Superior temporal gyrus (tissue), 1 donor: ENCODE measurements around the gene KLK12.
"Not testable (repeated sequence)": the region's sequence is repeated elsewhere in the genome, so short reads cannot be mapped to it uniquely, and the experiment has no call there.

Experiments
- DNase-seq: peaks from one replicate; pipeline ENCODE4 v3.0.0-alpha.2; 2016; ENCODE audit errors: extremely low spot score

Gene KLK12

DNA sequence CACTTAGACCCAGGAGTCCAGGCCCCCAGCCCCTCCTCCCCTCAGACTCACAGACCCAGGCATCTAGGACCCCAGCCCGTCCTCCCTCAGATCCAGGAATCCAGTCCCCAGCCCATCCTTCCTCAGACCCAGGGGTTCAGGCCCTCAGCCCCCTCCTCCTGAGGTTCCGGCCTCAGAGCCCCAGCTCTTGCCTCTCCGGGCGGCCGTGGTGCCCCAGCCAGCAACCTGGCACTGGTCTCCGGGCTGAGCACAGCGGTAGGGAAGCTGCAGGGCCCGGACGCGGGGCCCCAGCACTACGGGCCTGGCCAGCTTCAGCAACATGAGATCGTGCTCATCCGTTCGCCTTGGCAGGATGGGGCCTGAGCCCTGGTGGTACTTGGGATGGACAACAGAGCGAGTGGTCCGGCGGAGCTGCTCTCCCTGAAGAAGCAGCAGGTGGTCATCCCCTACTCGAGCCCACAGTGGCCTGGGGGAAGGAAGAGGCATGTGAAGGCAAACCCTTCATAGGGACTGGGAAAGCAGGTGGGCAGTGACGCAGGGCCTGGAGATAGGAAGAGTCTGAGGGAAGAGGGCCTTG, 19.0 kb downstream of the KLK12 start:
- no peak for DNase-seq

DNA sequence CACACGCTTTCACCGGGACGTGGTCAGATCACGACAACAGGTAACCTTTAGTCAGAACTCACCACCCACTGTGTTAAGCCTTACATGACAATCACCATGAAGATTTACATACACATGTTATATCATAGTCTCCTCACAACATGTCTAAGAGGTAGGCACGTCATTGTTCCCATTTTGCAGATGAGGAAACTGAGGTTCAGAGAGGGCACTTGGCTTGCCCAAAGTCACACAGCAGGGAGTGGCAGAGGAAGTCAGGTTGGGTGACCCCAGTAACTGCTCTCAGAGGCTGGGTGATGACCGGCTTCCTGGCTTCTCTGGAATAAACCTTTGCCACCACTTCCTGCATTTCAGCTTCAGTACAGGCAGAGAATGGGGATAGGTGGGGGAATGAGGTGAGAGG, 20.6 kb downstream of the KLK12 start:
- DNase-seq: no peak

DNA sequence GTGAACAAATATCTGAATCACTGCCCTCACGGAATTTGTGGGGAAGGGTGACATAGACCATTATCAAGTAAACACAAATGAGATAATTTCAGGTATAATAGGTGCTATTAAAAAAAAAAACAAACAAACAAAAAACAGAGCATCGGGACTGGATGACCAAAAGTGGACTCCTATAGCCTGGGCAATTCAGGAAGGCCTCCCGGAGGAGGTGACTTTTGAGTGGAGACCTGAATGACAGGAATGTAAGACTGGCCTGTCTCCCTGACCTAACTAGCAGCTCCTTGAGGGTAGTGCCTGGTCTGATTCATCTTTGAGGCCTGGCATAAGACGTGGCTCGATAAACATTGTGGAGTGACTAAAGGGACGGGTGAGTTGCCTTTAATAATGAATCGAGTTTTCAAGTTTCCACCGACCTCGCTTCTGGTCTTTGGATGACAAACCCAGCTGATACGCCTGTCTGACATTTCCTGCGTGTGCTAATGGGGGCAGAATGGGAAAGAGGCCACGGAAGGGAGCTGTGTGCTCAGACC, 22.1 kb downstream of the KLK12 start:
- DNase-seq: no peak

DNA sequence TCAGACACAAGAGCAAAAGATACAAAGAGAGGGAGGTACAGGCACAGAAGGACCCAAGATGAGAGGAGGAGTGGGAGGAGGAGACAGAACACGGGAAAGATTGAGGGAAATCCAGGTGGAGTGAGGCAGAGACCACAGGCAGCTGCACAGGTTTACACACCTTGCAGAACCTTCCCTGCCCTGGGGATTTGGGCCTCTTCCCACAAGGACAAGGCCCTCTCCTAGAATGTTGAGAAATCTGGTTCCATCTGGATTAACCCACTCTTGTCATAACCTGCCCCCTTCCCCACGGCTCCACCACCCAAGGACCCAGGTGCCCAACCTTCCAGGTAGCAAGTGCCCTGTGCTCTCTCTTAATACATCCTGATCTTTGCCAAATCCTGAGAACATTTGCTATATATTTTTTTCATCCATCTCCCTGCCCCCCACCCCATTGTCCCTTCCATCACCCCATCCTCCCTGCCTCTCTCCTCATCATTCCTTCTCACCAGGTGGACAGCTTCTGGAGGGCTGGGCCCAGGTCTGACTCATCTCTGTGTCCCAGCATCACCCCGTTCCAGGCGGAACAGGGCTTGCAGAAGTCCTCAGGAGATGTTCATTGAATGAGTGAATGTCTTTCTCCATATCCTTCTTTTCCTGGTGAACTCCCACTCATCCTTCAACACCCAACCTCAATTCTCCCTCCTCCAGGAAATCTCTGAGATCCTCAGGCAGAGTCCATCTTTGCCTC, 24.6 kb downstream of the KLK12 start:
- DNase-seq: no peak

DNA sequence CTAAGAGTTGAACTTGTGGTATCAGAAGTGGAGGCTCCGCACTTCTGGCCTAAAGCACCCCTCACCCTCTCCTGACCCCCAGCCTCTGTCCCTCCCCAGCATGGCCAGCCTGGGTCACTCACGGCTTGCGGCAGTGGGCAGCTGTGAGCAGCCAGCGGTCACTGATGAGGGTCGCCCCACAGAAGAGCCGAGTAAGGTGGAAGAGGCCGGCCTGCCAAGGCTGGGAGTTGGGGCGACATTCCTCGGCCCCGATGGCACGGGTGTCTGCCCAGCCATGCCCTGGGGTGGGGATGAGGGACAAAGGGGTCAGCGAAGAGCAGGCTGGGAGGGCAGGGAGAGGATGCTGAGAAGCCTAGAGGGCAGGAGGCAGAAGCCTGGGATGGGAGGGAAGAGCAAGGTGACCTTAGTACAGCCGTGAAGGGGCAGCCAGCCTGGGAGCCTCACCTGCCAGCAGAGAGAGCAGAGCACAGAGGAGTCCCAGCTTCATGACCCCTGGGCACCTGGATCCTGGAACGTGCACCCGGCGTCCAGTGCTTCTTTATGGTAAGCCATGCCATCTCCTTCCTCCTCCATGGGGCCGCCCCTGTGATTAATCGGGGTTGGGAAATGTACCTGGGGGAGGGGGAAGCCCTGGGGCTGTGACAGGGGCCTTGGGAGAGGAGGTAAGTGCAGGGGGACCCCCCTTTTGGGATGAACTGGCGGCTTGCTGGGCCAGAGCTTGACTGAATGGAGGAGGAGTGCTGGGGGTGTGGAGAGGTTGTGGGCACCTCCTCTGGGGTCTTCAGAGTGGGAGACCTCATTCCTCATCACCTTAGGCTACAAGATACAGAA, 25.5 kb downstream of the KLK12 start:
- DNase-seq: no peak

DNA sequence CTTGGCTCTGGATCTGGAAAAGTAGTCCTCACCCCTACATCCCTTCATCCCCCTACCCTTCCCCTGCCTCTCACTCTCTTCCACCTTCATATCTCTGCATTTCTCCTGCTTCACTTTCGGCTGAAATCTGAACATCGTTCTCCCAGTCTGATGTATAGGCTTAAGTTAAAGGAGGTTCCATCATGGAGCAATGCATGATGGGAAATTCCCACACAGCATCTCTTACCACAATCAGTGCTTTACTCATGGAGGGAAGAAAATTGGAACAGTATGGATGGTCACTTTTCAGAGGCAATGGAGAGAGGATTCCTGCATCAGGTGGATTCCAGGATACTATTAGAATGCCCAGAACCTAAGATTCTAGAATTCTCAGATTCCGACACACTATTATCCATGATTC, 27.3 kb downstream of the KLK12 start:
- DNase-seq: no peak

DNA sequence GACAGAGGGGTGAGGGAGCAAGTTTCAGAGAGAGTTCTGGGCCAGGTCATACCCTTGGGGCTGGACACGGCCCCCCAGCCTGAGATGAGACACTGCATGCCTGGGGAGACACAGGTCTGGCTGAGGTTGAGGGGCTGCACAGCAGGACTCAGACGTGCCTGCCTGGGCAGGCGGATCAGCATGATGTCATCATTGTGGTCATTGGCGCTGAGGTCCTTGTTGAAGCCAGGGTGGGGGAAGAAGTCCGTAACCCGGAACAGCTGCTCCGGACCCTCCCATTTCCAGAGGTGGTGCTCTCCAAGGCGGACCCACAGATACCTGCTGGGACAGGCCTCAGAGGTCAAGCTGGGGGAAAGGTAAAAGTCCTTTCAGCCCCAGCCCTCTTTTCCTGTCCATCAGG, 28.4 kb downstream of the KLK12 start:
- DNase-seq: no peak

DNA sequence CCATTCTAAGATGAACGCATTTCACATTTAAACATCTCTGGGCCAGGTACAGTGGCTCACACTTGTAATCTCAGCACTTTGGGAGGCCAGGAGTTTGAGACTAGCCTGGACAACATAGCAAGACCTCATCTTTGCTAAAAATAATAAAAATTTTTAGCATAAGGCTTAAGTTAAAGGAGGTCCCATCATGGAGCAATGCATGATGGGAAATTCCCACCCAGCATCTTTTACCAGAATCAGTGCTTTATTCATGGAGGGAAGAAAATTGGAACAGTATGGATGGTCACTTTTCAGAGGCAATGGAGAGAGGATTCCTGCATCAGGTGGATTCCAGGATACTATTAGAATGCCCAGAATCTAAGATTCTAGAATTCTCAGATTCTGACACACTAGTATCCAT, 29.6 kb downstream of the KLK12 start:
- no peak for DNase-seq

DNA sequence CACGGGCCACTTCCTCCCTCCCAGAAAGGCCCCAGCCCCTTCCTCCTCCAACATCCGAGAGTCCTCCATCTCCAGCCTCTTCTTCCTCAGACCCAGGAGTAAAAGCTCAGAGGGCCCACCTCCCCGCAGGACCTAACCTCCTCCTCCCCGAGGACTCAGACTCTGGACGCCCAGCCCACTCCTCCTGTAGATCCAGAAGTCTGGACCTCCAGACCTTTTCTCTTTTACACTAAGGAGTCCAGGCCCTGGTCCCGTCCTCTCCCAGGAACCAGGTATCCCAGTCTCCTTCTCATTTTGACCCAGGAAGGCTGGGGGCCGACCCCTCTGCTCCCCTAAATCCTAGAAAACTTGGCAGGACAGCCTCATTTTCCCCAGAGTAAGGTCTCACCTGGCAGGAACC, 31.5 kb downstream of the KLK12 start:
- DNase-seq: no peak

DNA sequence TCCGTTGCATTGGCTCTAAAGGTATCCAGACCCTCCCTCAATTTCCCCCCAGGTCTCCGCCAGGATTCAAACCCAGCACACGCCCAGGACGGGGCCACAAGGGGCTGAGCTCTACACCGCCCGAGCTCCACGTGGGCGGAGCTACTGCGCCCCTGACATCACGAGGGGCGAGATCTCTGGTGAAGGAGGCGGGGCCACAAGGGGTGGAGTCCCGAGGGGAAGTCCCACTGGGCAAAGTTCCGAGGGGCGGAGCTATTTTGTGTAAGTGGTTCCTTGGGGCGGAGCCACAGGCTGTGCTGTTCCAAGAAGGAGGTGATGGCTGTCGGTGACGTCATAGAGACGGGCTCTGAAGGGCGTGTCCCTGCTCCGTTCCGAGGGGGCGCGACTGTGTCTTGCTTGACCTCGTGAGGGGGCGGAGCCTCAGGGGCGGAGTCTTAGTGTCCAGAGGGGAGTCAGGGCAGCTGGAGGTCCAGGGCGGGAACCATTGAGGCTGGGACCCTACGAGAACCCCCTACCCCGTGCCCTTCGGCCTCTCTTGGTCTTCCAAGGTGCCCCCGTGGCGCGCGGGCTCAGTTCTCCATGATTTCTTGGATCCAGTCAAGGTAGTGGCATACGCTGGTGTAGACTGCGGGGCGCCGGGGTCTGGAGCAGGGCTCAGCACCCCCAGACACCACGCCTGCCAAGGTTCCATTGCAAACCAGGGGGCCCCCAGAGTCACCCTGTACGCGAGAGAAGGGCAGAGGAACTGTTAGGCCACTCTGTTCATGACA, 32.1 kb downstream of the KLK12 start:
- DNase-seq: no peak

DNA sequence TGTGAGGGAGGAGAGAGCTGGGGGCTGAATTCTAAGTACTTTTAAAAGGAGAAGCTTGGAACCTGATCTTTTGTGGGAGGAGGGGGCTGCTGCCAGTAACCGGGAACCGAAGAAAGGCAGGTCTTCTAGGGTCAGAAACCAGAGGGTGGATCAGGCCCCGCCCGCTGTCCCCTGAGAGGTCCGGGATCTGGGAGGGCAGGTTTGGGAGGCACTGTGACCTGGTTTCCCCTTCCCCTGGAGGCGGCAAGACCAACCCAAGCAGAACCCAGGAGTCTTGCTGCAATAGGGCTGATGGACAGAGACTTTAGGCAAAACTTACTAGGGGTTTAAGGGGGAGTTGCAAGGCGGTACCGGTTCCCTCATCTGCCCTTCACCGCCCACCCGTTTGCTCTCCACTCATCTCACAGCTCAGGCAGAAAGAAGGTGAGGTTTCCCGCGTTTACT, 32.7 kb downstream of the KLK12 start:
- no peak for DNase-seq

DNA sequence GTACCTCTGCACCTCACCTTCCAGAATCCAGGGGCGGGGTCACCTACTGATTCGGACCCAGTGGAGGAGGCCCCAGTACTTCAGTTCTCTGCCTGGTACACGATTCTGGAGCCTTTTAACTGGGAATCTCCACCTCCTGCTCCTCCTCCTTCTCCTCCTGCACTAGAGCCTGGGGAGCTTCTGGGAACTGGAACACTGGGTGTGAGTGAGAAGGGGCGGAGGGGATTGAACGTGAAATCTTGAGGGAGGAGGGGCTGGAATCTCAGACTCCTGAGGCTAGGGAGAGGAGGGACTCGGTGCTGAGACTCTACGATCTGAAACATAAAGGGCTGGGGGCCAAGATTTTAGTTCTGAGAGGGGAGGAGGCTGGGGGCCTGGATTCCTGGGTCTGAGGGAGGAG, 33.3 kb downstream of the KLK12 start, which contains the start of gene KLK8:
TSS of gene KLK8 (minus strand) at position 90 of the 400 bp plus-strand sequence. CDS start 437 bp downstream, outside the sequence.
- DNase-seq: no peak

DNA sequence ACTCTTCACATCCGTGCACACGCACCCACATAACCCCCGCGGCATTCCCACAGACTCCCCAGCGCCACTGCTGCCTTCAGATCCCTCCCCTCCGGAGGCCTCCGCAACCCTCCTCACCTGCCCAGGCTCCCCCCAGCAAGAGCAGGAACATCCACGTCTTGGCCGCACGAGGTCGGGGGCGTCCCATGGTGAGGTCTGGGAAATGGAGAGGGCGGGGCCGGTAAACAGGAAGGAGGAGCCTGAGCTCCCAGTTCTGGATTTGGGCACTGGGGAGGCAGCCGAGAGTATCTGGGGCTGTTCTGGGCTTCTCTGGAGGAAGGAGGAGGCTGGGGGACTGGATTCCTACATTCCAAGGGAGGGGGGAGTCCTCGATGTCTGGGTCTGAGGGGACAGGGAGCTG, 33.8 kb downstream of the KLK12 start:
- no peak for DNase-seq

DNA sequence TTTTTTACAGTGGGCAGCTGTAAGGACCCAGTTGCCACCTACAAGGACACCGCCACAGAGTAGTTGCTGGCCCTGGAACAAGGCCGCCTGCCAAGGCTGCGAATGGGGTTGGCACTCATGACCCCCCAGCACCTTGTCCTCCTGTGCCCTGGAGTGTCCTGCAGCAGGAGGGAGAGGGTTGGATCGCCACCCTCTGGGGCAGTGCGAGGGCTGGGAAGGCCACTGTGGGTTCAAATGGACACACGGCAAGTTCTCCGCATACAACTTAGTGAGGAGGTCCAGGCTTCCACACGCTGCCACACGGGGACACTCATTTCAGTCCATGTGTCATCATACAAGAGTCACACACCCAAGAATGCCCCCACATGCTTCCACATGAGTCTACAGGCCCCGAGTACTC, 34.4 kb downstream of the KLK12 start:
- DNase-seq: no peak

DNA sequence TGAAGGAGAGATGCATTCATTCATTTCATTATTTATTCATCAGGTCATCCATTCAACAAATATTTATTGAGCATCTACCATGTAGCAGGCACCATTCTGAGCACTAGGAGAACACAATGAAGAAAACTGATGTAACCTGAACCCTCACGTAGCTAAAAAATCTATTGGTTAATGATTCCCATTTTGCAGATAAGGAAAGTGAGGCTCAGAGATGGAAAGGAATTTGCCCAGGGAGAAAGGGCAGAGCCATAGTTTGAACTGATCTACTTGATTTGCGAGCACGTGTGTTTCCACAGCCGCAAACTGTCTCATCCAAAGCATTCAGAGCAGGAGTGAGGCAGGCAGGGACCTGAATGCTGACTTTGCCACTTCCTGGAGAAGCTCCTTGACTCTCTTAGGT, 36.1 kb downstream of the KLK12 start:
- no peak for DNase-seq

DNA sequence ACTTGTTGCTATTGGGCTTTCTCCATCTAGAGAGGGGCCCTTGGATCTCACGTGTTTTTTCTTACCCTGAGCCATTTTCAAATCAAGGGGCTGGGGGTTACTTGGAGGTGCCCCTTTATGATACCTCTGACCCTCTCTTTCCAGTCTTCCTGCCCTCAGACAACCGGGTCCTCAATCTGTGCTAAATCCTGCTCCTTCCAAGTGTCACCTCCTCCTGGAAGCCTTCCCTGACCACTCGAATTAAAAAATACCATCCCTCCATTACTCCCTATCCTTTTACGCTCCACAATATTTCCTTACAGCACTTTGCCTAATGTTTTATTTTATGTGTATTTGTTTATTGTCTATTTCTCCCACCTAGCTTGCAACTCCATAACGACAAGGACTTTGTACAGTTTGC, 36.7 kb downstream of the KLK12 start:
- no peak for DNase-seq

DNA sequence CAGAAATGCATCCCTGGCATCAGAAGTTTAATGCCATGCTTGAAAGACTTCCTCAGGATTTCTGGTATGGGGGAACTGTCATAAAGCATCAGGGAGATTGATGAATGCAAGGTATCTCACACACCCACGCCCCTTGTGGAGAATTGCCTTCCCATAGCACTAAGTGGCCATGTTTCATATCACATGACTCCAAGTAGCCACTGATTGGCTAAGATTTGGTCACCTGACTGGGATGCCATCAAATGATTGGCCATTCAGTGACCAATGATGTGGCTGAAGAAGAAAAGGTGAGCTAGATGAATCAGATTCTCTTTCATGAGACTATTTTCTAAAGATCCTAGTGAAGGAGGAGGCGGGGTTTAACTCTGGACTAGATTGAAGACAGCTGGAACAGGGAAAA, 40.7 kb downstream of the KLK12 start:
- no peak for DNase-seq

DNA sequence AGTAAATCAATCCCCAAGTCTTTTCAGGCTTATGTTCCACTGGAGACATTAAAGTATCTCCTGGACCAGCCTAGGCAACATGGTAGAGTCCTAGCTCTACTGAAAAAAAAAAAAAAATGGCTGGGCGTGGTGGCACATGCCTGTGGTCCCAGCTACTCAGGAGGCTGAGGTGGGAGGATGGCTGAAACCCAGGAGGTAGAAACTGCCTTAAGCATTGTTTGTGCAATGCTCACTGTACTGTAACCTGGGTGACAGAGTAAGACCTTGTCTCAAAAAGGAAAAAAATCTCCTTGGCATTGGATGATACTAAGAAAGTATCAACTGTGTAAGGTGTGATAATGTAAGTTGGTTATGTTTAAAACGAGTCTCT, 42.2 kb downstream of the KLK12 start:
- DNase-seq: no peak

DNA sequence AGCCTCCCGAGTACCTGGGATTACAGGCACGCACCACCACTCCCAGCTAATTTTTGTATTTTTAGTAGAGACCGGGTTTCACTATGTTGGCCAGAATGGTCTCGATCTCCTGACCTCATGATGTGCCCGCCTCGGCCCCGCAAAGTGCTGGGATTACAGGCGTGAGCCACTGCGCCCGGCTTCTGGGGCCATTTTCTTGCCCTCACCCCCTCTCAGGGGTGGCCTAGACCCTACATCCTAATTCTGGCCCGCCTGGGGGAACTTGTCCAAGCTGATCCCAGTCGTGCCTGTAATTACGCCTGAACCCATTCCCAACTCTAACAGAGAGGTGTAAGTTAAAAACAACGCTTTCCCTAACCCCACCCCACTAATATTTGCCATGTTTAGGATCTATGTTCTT, 50.4 kb downstream of the KLK12 start:
- DNase-seq: not testable (repeated sequence)

DNA sequence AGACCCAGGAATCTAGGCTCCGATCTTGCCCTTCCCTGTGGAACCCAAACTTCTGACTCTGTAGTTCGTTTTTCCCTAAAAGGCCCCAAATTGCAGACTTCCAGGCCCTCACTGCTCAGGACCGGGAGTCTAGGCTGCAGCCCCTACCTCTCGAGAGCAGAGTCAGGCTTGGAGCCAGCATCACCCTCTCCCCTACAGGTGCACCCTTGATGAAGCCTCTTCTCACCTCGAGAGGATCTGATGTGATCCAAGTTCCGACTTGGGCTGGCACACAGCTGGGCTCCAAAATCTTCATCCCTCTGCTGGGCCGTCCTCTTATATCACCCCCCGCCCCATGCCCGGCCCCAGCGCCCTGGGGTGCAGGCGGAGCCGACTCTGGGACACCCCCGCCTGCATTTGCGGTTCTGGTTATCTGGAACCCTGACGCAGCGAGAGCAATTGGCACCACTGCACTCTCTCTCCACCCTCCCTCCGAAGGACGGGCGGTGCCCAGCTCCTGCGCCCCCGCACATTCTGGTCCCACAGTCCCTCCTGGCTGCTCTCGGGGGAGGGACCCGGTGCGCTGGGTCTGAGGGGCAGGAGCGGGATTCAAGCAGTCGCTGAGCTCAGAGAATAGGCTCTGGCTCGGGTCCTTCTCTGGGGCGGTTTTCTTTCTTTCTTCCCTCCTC, 51.0 kb downstream of the KLK12 start, which contains the start of gene KLK7:
TSS of gene KLK7 (minus strand) at position 293 of the 668 bp plus-strand sequence. CDS start 1,518 bp downstream, outside the sequence.
- DNase-seq: no peak

DNA sequence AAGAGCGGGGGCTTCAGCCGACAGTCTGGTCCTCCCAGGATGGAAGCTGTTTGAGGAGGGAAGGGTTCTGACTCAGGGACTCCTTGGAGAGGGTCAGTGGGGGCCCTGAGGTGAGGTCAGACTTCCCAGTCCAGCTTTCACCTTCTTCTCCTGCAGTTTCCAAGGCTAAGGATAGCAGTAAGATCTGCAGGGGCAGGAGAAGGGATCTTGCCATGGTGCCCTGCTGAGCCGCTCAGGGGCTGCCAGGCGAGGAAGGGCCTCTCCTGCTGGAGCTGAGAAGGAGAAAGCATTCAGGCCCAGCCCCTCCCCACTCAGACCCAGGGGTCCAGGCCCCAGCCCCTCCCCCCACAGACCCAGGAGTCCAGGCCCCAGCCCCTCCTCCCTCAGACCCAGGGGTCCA, 52.6 kb downstream of the KLK12 start:
- DNase-seq: no peak
